Thyroid gland (tissue), 4 donors: ENCODE measurements around the gene ALDH2. TPM values are rescaled to one million over a fixed set of nuclear protein-coding genes. Genes with fewer than 3 reads are reported as not detected.

ENCODE experiments used
- DNase-seq, 2 donors: peaks; one replicate each; pipeline ENCODE4 v3.0.0-alpha.2; 2019
- H3K27ac ChIP-seq, 3 donors: fragments of 200-600 bp; sonication (generic); 1 replicate in 2 of 3; 2 replicates in 1 of 3; pipeline ENCODE4 v1.5.1; 2016 to 2019; ENCODE audit warnings: mild to moderate bottlenecking in 1 of 3, moderate library complexity in 1 of 3
- H3K27me3 ChIP-seq: fragments of 200-600 bp; sonication (generic); one replicate; pipeline ENCODE4 v1.5.1; 2019
- H3K36me3 ChIP-seq, 2 donors: fragments of 200-600 bp; sonication (generic); one replicate each; pipeline ENCODE4 v1.5.1; 2016 to 2019
- H3K4me1 ChIP-seq, 2 donors: fragments of 200-600 bp; sonication (generic); one replicate each; pipeline ENCODE4 v1.5.1; 2017 to 2019
- H3K4me3 ChIP-seq, 3 donors: fragments of 200-600 bp; sonication (generic); replicated peaks in 1 of 3; 1 replicate in 2 of 3; 2 replicates in 1 of 3; pipeline ENCODE4 v1.5.1; 2016; ENCODE audit warnings: mild to moderate bottlenecking in 1 of 3
- H3K9me3 ChIP-seq: fragments of 200-600 bp; sonication (generic); one replicate; pipeline ENCODE4 v1.5.1; 2017
- CTCF ChIP-seq, 6 experiments: fragments of 200-600 bp in 3 of 6; fragments of 450-650 bp in 3 of 6; sonication (generic) in 3 of 6; IDR thresholded peaks; one replicate each; pipeline ENCODE4 v1.5.1; 2016 to 2019; ENCODE audit warnings: antibody characterized with exemption in 6 of 6, mild to moderate bottlenecking in 2 of 6, inconsistent platforms in 1 of 6, moderate library complexity in 1 of 6
- POLR2A ChIP-seq, 2 donors: fragments of 450-650 bp; IDR thresholded peaks; one replicate each; pipeline ENCODE4 v1.6.1; 2017; ENCODE audit warnings: antibody characterized with exemption in 2 of 2, mild to moderate bottlenecking in 2 of 2, moderate library complexity in 1 of 2
- WGBS, 2 donors: methylation state at CpG; one replicate each; pipeline ENCODE4 v1.1.5; 2017; 5-methylcytosine and 5-hydroxymethylcytosine counted together
- intact Hi-C: fragments of 100-400 bp; cut with DNase I; formaldehyde crosslinking; loops from one replicate; pipeline ENCODE4 v1.15.1; 2023
- microRNA-seq: library from miRNA; unstranded; fragments of <30 nt; microRNA quantifications from one replicate; pipeline ENCODE4, GENCODE V29; 2016
- small RNA-seq: library from RNA; depleted of rRNA; stranded (forward); fragments of <200 nt; gene quantifications from one replicate; pipeline ENCODE3, GENCODE V24; 2016
- total RNA-seq, 4 donors: library from RNA; depleted of rRNA; stranded (reverse); fragments of >200 nt; gene quantifications; one replicate each; pipeline ENCODE4 v1.2.3, GENCODE V29; 2016

ALDH2 gene
- total RNA-seq, 4 donors from 2014 or later = 90.7 to 112 (median 97.8) TPM

- Histone ChIP-seq H3K36me3 (peaks cover 6 to 22% of the 10 kb centered on the region in 2 donors), H3K9me3 (no peaks in the 10 kb centered on the region), H3K27ac (no peak overlapping the region), H3K27me3 (no peaks in the 10 kb centered on the region), H3K4me3 (no peak overlapping the region), H3K4me1 (no peaks in the 10 kb centered on the region)
- intact Hi-C loops = no loop called here
- 95 to 100% methylated on average over 1 of the region's 1 CpG for WGBS, 2 donors
- no peak for DNase-seq
- TF ChIP-seq POLR2A (IDR thresholded peaks at IDR 0.05) = no peak
- no peak for TF ChIP-seq CTCF (IDR thresholded peaks at IDR 0.05)
These were observed 98.2 kb downstream of the ALDH2 start for GRCh38 chr12:111864913-111865312.

Small RNA genes lying within 50 kb of the gene (microRNA-seq; reads per million reads assigned to microRNA genes)
- not detected for gene MIR6761

Small RNA genes lying within 50 kb of the gene (small RNA-seq; reads per million reads assigned to genes)
- not detected for gene MIR6761

Other genes with a start within 250 kb of the ALDH2 start
- gene ATXN2, start 167.6 kb upstream of the ALDH2 start, total RNA-seq = 100 to 1,000 TPM in 1 of 4 donors, 10 to 100 TPM in 3; 63.1 to 102 (median 63.8) TPM
- 10 to 100 TPM; 18.4 to 23.5 (median 21.9) TPM for gene BRAP, start 81.0 kb upstream of the ALDH2 start, total RNA-seq
- 10 to 100 TPM; 43.0 to 65.5 (median 52.8) TPM for gene ACAD10, start 80.9 kb upstream of the ALDH2 start, total RNA-seq
- 10 to 100 TPM; 54.3 to 81.6 (median 60.0) TPM for gene MAPKAPK5, start 75.3 kb downstream of the ALDH2 start, total RNA-seq
- gene TMEM116, start 246.2 kb downstream of the ALDH2 start, total RNA-seq = 10 to 100 TPM; 20.0 to 33.0 (median 26.6) TPM
- gene ERP29, start 246.5 kb downstream of the ALDH2 start, total RNA-seq = 10 to 100 TPM; 66.1 to 93.3 (median 80.7) TPM